Non-pigmented ciliary epithelial cell (primary cell): Measurements from ENCODE around the gene EXOC3.
"Not testable (repeated sequence)": the region's sequence is repeated elsewhere in the genome, so short reads cannot be mapped to it uniquely, and the experiment has no call there.

ENCODE experiments used
- DNase-seq: peaks from one replicate; pipeline ENCODE4 v3.0.0-alpha.2; 2010; ENCODE audit warnings: low read depth

The EXOC3 gene

GRCh38 chr5:407051-407450 is 35.9 kb upstream of the EXOC3 start:
- DNase-seq = no peak

GRCh38 chr5:407801-408268 is 35.1 kb upstream of the EXOC3 start:
- DNase-seq = no peak

GRCh38 chr5:410911-411517 is 32.0 kb upstream of the EXOC3 start:
- DNase-seq = no peak

- DNase-seq = no peak
Observed at GRCh38 chr5:411728-412127, 31.2 kb upstream of the EXOC3 start.

GRCh38 chr5:414991-415927 is 27.7 kb upstream of the EXOC3 start:
- DNase-seq = not testable (repeated sequence)

- no peak for DNase-seq
Observed at GRCh38 chr5:415928-416635, 26.9 kb upstream of the EXOC3 start.

- no peak for DNase-seq
Observed at GRCh38 chr5:416636-416960, 26.4 kb upstream of the EXOC3 start.

GRCh38 chr5:417301-418161 is 25.4 kb upstream of the EXOC3 start:
- DNase-seq = no peak

- DNase-seq = no peak
Observed at GRCh38 chr5:418162-419121, 24.5 kb upstream of the EXOC3 start.

GRCh38 chr5:419970-420369 is 23.0 kb upstream of the EXOC3 start:
- DNase-seq = no peak

GRCh38 chr5:420632-421286 is 22.2 kb upstream of the EXOC3 start:
- no peak for DNase-seq

- no peak for DNase-seq
Observed at GRCh38 chr5:421287-421880, 21.6 kb upstream of the EXOC3 start.

GRCh38 chr5:421901-422300 is 21.1 kb upstream of the EXOC3 start:
- DNase-seq = no peak

GRCh38 chr5:422323-423232 is 20.4 kb upstream of the EXOC3 start:
- no peak for DNase-seq

GRCh38 chr5:423233-423565 is 19.8 kb upstream of the EXOC3 start:
- DNase-seq = no peak

- DNase-seq = no peak
Observed at GRCh38 chr5:423626-424261, 19.2 kb upstream of the EXOC3 start.

- no peak for DNase-seq
Observed at GRCh38 chr5:424301-425110, 18.5 kb upstream of the EXOC3 start.

GRCh38 chr5:425714-426113 is 17.3 kb upstream of the EXOC3 start:
- no peak for DNase-seq
